Measurements from ENCODE around the gene SNCG.
"Not testable (repeated sequence)": the region's sequence is repeated elsewhere in the genome, so short reads cannot be mapped to it uniquely, and the experiment has no call there.

The SNCG gene

DNA sequence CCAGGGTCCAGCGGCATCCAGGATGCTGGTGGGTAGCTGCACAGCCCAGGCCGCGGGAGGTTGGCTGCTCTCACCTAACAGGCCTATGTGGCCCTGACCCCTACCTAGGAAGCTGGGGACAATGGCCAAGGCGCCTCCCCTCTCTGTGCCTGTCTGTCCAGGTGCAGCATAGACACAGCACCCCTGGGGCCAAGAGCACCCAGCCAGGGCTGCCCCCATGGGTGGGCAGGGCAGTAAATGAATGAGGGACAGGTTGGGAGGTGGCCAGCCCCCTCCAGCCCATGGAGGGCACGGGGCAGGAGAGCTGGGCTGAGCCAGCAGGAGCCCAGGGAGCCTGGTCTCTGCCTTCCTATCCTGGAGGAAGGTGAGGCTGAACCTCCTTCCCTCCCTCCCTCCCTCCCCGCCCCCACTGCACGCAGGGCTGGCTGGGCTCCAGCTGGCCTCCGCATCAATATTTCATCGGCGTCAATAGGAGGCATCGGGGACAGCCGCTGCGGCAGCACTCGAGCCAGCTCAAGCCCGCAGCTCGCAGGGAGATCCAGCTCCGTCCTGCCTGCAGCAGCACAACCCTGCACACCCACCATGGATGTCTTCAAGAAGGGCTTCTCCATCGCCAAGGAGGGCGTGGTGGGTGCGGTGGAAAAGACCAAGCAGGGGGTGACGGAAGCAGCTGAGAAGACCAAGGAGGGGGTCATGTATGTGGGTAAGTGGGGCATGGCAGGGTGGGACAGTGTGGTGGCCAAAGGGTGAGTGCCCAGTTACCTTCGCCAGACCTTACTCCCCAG lies at the start of gene SNCG:
TSS of gene SNCG (plus strand) at position 484 of the 785 bp plus-strand sequence. CDS start at position 583, 99 bp downstream.
- DNase-seq = no peak

- no peak for DNase-seq
Observed at GRCh38 chr10:86914734-86915133, 43.7 kb upstream of the SNCG start.

GRCh38 chr10:86918022-86918471 lies 40.4 kb upstream of the SNCG start:
- no peak for DNase-seq

GRCh38 chr10:86922553-86922961 lies 35.8 kb upstream of the SNCG start:
- DNase-seq = no peak

DNA sequence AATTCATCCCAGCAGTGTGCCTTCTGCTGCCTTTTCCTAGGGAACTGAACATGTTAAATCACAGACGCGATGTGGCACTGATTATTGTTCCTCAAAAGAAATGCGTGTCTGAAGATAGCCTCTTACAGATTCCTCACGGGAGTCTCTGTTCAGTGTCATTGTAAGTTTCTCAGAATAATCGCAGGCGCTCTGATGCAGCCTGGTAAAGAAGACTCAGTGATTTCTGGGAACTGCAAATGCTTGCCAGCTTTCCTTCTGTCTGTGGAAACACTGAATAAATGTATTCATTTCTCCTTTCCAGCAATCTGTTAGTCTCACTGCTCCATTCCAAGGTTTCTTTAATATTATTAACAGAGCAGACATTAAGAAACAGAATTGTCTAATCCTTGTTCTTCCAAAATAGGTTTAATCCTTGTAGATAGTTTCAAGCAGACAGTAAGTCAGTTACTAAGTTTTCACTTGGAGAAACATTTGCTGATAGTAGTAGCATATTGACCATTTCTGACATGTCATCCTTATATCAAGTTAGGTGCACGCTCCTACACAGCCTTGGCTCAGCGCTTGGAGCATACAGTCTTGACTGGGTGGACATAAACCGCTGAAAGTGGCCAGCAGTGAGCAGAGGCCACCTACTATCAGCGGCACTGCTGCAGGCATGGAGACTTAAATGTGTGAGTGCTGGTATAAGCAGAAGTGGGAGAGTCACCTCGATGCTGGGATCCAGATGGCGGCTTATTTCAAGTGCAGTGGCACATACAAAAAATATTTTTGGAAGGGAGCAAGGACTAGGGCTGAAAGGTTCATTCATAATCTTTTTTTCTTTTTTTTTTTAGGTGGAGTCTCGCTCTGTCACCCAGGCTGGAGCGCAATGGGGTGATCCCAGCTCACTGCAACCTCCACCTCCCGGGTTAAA lies 28.7 kb upstream of the SNCG start:
- DNase-seq = no peak

DNA sequence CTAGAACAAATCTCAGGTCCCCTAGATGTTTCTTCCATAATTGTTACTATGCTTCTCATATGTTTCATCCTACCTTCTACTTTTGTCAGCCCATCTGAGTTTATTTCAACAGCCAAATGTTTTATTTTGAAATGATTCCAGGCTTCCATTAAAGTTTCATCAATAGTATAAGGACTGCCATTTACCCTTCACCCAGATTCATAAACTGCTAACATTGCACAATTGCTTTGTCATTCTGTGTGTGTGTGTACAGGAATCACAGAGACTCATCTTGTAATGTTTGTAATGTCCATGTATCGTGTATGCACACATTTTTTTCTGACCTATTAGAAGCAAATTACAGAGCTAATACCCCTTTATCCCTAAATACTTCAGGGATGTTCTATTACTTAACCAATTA lies 26.5 kb upstream of the SNCG start:
- DNase-seq = no peak

- DNase-seq = no peak
Observed at GRCh38 chr10:86932674-86933073, 25.7 kb upstream of the SNCG start.

DNA sequence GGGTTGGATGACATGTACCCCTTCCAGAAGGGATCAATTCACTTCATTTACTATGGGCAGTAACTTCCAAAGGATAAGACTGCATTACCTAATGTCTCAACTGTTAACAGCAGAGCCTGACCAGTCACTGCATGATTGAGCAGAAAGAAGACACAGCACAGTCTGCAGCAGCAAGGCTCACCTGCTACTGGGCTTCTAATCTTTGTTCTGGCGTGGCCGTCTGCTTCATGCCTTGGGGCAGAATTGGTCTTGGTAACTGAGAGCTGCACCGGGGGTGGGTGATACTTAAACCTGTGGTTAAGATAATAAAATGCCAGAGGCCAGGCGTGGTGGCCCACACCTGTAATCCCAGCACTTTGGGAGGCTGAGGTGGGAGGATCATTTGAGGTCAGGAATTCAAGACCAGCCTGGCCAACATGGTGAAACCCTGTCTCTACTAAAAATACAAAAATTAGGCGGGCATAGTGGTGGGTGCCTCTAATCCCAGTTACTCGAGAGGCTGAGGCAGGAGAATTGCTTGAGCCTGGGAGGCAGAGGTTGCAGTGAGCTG lies 24.2 kb upstream of the SNCG start:
- not testable (repeated sequence) for DNase-seq

GRCh38 chr10:86936661-86937501 lies 21.5 kb upstream of the SNCG start:
- no peak for DNase-seq

DNA sequence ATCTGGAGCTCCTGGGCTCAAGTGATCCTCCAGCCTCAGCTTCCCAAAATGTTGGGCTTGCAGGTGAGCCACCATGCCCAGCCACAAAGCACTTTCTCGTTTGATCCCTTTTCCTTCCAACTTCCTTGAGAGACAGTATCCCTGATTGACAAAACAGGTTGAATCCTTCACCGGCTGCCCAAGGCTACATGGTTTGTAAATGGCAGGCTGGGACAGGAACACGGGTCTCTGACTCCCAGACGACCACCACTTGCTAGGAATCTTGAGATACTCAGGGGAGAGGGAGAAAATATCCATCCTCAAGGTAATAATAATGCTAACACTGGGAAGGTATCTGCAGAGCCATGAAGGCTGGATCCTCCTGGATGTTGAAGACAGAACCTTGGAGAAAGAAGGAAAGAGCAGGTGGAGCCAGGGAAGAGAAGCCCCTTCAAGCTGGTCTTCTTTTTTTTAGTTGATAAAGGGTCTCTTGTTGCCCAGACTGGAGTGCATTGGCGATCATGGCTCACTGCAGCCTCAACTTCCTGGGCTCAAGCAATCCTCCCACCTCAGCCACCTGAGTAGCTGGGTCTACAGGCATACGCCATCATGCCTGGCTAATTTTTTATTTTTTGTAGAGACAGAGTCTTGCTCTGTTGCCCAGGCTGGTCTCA lies 20.8 kb upstream of the SNCG start:
- no peak for DNase-seq

DNA sequence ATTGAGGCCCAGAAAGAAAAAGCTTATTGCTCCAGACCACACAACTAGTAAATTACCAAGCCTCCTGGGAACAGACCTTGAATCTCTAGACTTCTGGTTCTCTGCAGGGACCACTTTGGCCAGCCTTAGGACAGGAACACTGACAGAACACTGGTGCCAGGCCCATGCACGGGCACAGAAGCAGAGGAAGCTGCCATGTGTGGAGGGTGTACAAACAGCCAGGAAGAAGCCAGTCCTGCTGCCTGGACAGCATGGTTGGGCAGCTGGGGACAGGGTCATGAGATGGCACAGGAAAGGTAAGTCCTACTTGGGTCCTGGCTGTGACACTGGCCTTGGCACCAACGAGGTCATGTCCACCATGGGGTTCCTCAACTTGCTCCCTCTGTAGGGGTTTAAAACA lies 20.1 kb upstream of the SNCG start:
- no peak for DNase-seq

DNA sequence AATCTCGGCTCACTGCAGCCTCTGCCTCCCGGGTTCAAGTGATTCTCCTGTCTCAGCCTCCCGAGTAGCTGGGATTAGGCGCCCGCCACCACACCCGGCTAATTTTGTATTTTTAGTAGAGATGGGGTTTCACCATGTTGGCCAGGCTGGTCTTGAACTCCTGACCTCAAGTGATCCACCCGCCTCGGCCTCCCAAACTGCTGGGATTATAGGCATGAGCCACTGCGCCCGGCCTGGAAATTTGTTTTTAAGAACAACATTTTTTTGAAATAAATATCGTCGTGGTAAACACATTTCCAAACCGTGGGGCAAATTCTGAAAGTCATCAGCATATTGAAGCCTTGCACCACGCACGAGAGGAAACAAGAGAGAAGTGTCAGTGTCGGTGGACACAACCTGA lies 18.3 kb upstream of the SNCG start:
- not testable (repeated sequence) for DNase-seq

GRCh38 chr10:86940677-86941076 lies 17.7 kb upstream of the SNCG start:
- no peak for DNase-seq

GRCh38 chr10:86941426-86941825 lies 17.0 kb upstream of the SNCG start:
- DNase-seq = no peak

DNA sequence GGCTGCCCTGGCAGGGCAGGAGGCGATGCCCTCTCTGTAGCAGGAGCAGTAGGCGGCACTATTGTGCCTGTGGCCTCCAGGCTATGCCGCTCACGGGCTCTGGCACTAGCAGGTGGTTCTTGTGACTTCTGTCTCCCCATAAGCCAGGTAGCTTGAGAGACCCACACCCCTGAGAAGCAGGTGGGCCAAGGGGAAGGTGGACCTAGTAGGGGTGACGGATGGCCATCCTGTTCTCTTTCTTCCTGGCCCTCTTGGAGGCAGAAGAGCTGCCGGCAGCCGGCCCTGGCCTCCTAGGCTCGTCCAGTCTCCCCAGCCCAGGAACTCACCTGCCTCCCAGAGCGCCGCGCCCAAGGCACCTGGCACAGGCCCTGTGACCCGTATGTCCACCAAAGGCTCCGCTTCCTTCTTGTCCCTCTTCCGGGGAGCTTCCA lies 16.4 kb upstream of the SNCG start:
- no peak for DNase-seq

DNA sequence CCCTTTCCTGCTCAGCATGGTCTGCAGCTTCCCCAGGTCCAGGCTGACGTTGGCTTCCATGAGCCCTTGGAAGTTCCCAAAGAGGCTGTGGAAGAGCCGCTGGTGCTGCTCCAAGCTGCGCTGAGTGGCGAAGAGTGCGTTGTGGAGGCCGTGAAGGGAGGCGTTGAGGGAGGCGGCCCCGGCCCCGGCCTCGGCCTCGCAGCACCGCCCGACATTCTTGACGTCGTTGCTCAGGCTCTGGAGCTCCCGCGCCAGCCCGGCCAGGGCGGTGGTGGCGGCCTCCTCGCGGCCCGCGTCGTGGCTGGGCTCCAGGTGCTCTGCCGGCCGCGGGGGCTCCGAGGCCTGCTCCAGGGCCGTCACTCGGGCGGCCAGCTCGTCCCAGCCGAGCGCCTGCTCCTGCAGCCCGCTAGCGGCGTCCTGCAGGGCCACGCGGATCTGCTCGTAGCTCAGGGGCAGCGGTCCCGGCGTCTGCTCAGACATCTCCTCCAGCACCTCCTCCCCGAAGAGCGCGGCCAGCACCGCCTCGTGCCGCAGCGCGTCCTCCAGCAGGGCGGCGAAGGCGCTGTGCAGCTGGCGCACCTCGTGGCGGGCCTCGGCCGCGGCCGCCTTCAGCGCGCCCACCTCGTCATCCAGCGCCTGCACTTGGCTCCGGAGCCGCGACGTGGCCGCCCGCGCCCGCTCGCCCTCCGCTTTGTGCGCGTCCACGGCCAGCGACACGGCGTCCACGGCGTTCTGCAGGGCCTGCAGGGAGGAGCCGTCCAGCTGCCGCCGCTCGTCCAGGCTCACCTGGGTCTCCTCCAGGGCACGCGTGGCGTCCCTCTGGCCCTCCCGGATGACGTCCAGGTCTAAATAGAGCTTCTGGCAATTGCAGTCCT lies 15.7 kb upstream of the SNCG start:
- DNase-seq = no peak

DNA sequence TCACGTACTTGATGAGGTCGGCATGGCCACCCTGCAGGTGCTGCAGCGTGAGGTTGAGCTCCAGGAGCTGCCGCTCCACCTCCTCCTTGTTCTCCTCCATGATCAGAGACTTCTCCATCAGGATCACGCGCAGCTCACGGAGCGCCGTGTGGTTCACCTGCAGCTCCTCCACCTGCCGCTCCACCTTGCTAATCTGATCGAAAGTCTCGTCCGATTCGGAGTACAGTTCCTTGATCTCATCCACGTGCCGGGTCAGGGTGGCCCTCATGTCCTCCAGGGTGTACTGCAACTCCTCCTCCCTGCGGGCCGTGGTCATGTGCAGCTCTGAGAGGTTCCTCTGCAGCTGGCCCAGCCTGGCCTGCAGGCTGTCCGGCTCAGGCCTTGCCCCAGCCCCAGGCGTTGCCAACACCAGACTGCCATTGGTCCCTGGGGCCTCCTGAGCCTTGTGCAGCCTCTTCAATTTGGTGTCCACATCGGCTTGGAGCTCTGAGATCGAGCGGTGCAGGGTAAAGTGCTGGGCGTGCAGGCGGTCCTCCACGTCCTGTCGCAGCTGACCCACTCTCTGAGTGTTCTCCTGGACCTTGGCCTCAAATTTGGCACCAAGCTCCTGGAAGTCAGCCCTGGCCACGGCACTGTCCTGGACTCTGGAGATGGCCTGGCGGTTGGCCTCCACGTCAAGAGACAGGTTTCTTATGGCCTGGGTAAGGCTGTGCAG lies 14.9 kb upstream of the SNCG start:
- DNase-seq = no peak

- DNase-seq = no peak
Observed at GRCh38 chr10:86944031-86944419, 14.4 kb upstream of the SNCG start.

GRCh38 chr10:86944471-86944870 lies 13.9 kb upstream of the SNCG start:
- DNase-seq = no peak

DNA sequence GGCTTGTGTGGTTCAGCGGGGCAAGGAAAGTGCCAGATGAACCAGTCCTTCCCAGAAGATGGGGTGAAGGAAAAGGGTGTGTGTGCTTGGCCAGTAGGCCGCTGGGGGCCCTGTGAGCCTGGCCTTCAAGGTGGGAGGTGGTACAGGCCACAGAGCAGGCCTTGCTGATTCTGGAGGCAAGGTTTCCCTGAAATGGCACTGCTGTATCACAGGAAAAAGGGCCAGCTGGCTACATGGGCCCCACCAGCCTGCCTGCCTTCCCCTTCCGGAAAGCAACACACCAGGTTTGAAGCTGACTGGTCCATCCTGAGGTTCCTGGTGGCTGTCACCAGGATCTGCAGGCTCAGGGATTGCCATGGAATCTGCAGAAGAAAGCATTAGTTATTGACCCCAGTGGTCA lies 13.5 kb upstream of the SNCG start:
- DNase-seq = no peak

Measured in CD4-positive, alpha-beta T cell treated with Interleukin-1 beta for 1 hour (primary cell).